Activated CD4-positive, alpha-beta T cell treated with anti-CD3 and anti-CD28 coated beads for 24 hours (primary cell): ENCODE measurements around the gene ZNF292.
"Not testable (repeated sequence)": the region's sequence is repeated elsewhere in the genome, so short reads cannot be mapped to it uniquely, and the experiment has no call there.

Experiments used
- DNase-seq, 2 donors: peaks; one replicate each; pipeline ENCODE4 v3.0.0-alpha.2; 2020; ENCODE audit warnings: low read depth in 2 of 2

Gene ZNF292

GRCh38 chr6:87161299-87161698 lies 5.9 kb downstream of the ZNF292 start:
- no peak for DNase-seq

- no peak for DNase-seq
These were observed 8.6 kb downstream of the ZNF292 start for GRCh38 chr6:87164004-87164403.

- no peak for DNase-seq
These were observed 9.1 kb downstream of the ZNF292 start for GRCh38 chr6:87164506-87164905.

GRCh38 chr6:87165185-87165584 lies 9.8 kb downstream of the ZNF292 start:
- DNase-seq, result no peak

- no peak for DNase-seq
These were observed 16.7 kb downstream of the ZNF292 start for GRCh38 chr6:87171938-87172633.

GRCh38 chr6:87174078-87174579 lies 18.8 kb downstream of the ZNF292 start:
- DNase-seq, result no peak

GRCh38 chr6:87176493-87176892 lies 21.1 kb downstream of the ZNF292 start:
- no peak for DNase-seq

- no peak for DNase-seq
These were observed 24.9 kb downstream of the ZNF292 start for GRCh38 chr6:87180105-87180728.

GRCh38 chr6:87181903-87182302 lies 26.5 kb downstream of the ZNF292 start:
- no peak for DNase-seq

- peak in 1 of 2 donors; percentile 27 for DNase-seq
These were observed 27.0 kb downstream of the ZNF292 start for GRCh38 chr6:87182321-87182720.

GRCh38 chr6:87182940-87183339 lies 27.6 kb downstream of the ZNF292 start:
- no peak for DNase-seq

GRCh38 chr6:87183687-87184086 lies 28.3 kb downstream of the ZNF292 start:
- no peak for DNase-seq

GRCh38 chr6:87184762-87185250 lies 29.4 kb downstream of the ZNF292 start:
- DNase-seq, result no peak

- no peak for DNase-seq
These were observed 41.0 kb downstream of the ZNF292 start for GRCh38 chr6:87196275-87196842.

GRCh38 chr6:87197547-87197946 lies 42.2 kb downstream of the ZNF292 start:
- DNase-seq, result no peak

- not testable (repeated sequence) for DNase-seq
These were observed 42.9 kb downstream of the ZNF292 start for GRCh38 chr6:87198022-87198810.

GRCh38 chr6:87199787-87200186 lies 44.4 kb downstream of the ZNF292 start:
- no peak for DNase-seq

- DNase-seq, result no peak
These were observed 45.3 kb downstream of the ZNF292 start for GRCh38 chr6:87200469-87201175.

- no peak for DNase-seq
These were observed 48.2 kb downstream of the ZNF292 start for GRCh38 chr6:87203448-87204023.

- no peak for DNase-seq
These were observed 54.4 kb downstream of the ZNF292 start for GRCh38 chr6:87209812-87210211.

GRCh38 chr6:87210979-87211378 lies 55.6 kb downstream of the ZNF292 start:
- DNase-seq, result peak; percentile 12 to 18
